HEK293 (cell line): ENCODE measurements around the gene CTNNA2.

Source experiments
- CTCF ChIA-PET: fragments of 350-600 bp; formaldehyde crosslinking; extraction: SDS; loops from one replicate; lab custom pipeline; 2021; ENCODE audit warnings: antibody characterized with exemption; lab: Yijun Ruan, JAX
- POLR2A ChIA-PET: fragments of 300-600 bp; formaldehyde crosslinking; extraction: SDS; loops from one replicate; lab custom pipeline; 2020; ENCODE audit warnings: antibody characterized with exemption, inconsistent platforms; lab: Yijun Ruan, JAX
- H3K27ac ChIP-seq: fragments of 200-500 bp; sonication (Bioruptor generic); 2 replicates; pipeline ENCODE4 v1.5.1; 2014; ENCODE audit warnings: low read depth, low read length, control low read depth, inconsistent platforms; ENCODE audit errors: extremely low read depth
- H3K36me3 ChIP-seq, 2 experiments: fragments of 200-500 bp in 1 of 2; sonication (Bioruptor generic) in 1 of 2; 1 replicate in 1 of 2; 2 replicates in 1 of 2; pipeline ENCODE4 v1.5.1; 2014 to 2017; ENCODE audit warnings: inconsistent platforms in 2 of 2, low read length in 2 of 2; ENCODE audit not compliant: control insufficient read depth in 2 of 2, insufficient read depth in 1 of 2
- H3K4me1 ChIP-seq: fragments of 200-500 bp; sonication (Bioruptor generic); 2 replicates; pipeline ENCODE4 v1.5.1; 2014; ENCODE audit warnings: mild to moderate bottlenecking, low read length, inconsistent platforms; ENCODE audit not compliant: control insufficient read depth, insufficient read depth
- H3K4me3 ChIP-seq: 2 replicates; pipeline ENCODE4 v1.5.1; 2011; ENCODE audit warnings: low read depth, mild to moderate bottlenecking, control low read depth, low read length, moderate library complexity
- H3K9me3 ChIP-seq: fragments of 200-500 bp; sonication (Bioruptor generic); 2 replicates; pipeline ENCODE4 v1.5.1; 2014; ENCODE audit warnings: low read depth, low read length, inconsistent platforms; ENCODE audit not compliant: control insufficient read depth, insufficient read depth
- BCL11A ChIP-seq: fragments of 450-650 bp; formaldehyde crosslinking; IDR thresholded peaks from 2 replicates; pipeline ENCODE4 v1.5.1; 2016; ENCODE audit warnings: low read depth, missing biosample characterization, missing genetic modification characterization
- BCL11B ChIP-seq: fragments of 450-650 bp; formaldehyde crosslinking; IDR thresholded peaks from 2 replicates; pipeline ENCODE4 v1.5.1; 2016; ENCODE audit warnings: low read depth, missing biosample characterization, missing genetic modification characterization
- HOXA7 ChIP-seq: sonication (generic); formaldehyde crosslinking; IDR thresholded peaks from 2 replicates; pipeline ENCODE4 v1.8.1; 2022; ENCODE audit warnings: missing genetic modification reagents, borderline replicate concordance
- KLF10 ChIP-seq: fragments of 450-650 bp; IDR thresholded peaks from 2 replicates; pipeline ENCODE4 v1.5.1; 2018; ENCODE audit warnings: missing biosample characterization, mild to moderate bottlenecking, missing genetic modification characterization
- KLF16 ChIP-seq: fragments of 450-650 bp; formaldehyde crosslinking; IDR thresholded peaks from 2 replicates; pipeline ENCODE4 v1.5.1; 2017; ENCODE audit warnings: missing biosample characterization, missing genetic modification characterization
- TCF7L2 ChIP-seq: IDR thresholded peaks from 2 replicates; pipeline ENCODE4 v1.6.1; 2011; ENCODE audit warnings: low read depth, mild to moderate bottlenecking, inconsistent platforms, low read length, moderate library complexity, borderline replicate concordance
- ZBTB7A ChIP-seq: fragments of 450-650 bp; formaldehyde crosslinking; IDR thresholded peaks from 2 replicates; pipeline ENCODE4 v1.5.1; 2016; ENCODE audit warnings: low read depth, missing biosample characterization, missing genetic modification characterization
- ZEB2 ChIP-seq: fragments of 450-650 bp; formaldehyde crosslinking; IDR thresholded peaks from 2 replicates; pipeline ENCODE4 v1.5.1; 2016; ENCODE audit warnings: missing biosample characterization, missing genetic modification characterization
- ZFP41 ChIP-seq: fragments of 450-650 bp; formaldehyde crosslinking; IDR thresholded peaks from 2 replicates; pipeline ENCODE4 v1.5.1; 2016; ENCODE audit warnings: missing biosample characterization, missing genetic modification characterization, borderline replicate concordance
- ZFP69B ChIP-seq: fragments of 450-650 bp; formaldehyde crosslinking; IDR thresholded peaks from 2 replicates; pipeline ENCODE4 v1.5.1; 2016; ENCODE audit warnings: missing biosample characterization, missing genetic modification characterization
- ZNF138 ChIP-seq: fragments of 450-650 bp; formaldehyde crosslinking; IDR thresholded peaks from 2 replicates; pipeline ENCODE4 v1.5.1; 2016; ENCODE audit warnings: missing biosample characterization, missing genetic modification characterization, borderline replicate concordance
- ZNF341 ChIP-seq: fragments of 450-650 bp; formaldehyde crosslinking; IDR thresholded peaks from 2 replicates; pipeline ENCODE4; 2016; ENCODE audit warnings: low read depth, missing biosample characterization, missing genetic modification characterization
- ZNF391 ChIP-seq: fragments of 450-650 bp; formaldehyde crosslinking; IDR thresholded peaks from 2 replicates; pipeline ENCODE4 v1.5.1; 2016; ENCODE audit warnings: low read depth, missing biosample characterization, missing genetic modification characterization, borderline replicate concordance
- ZNF473 ChIP-seq: fragments of 450-650 bp; formaldehyde crosslinking; IDR thresholded peaks from 2 replicates; pipeline ENCODE4 v1.5.1; 2017; ENCODE audit warnings: missing biosample characterization, missing genetic modification characterization
- ZNF548 ChIP-seq: fragments of 450-650 bp; formaldehyde crosslinking; IDR thresholded peaks from 2 replicates; pipeline ENCODE4 v1.5.1; 2016; ENCODE audit warnings: missing biosample characterization, missing genetic modification characterization
- ZNF624 ChIP-seq: fragments of 450-650 bp; formaldehyde crosslinking; IDR thresholded peaks from 2 replicates; pipeline ENCODE4 v1.5.1; 2017; ENCODE audit warnings: missing biosample characterization, missing genetic modification characterization
- ZNF664 ChIP-seq: fragments of 450-650 bp; formaldehyde crosslinking; IDR thresholded peaks from 2 replicates; pipeline ENCODE4 v1.5.1; 2016; ENCODE audit warnings: missing biosample characterization, missing genetic modification characterization
- ZNF791 ChIP-seq: fragments of 450-650 bp; formaldehyde crosslinking; IDR thresholded peaks from 2 replicates; pipeline ENCODE4 v1.5.1; 2016; ENCODE audit warnings: missing biosample characterization, missing genetic modification characterization
- ZNF830 ChIP-seq: fragments of 450-650 bp; IDR thresholded peaks from 2 replicates; pipeline ENCODE4 v1.5.0; 2018; ENCODE audit warnings: missing biosample characterization, missing genetic modification characterization, low read depth, mild to moderate bottlenecking, moderate library complexity
- TF ChIP-seq, protein P1 (sequence below): fragments of 450-650 bp; formaldehyde crosslinking; IDR thresholded peaks from 2 replicates; pipeline ENCODE4 v1.5.1; 2016; ENCODE audit warnings: missing biosample characterization, missing genetic modification characterization
- TF ChIP-seq, protein P2 (sequence below): fragments of 450-650 bp; formaldehyde crosslinking; IDR thresholded peaks from 2 replicates; pipeline ENCODE4 v1.5.1; 2016; ENCODE audit warnings: missing biosample characterization, missing genetic modification characterization, low read depth
- TF ChIP-seq, protein P3 (sequence below): fragments of 450-650 bp; formaldehyde crosslinking; IDR thresholded peaks from 2 replicates; pipeline ENCODE4 v1.5.1; 2016; ENCODE audit warnings: missing biosample characterization, missing genetic modification characterization, borderline replicate concordance

Gene CTNNA2

DNA sequence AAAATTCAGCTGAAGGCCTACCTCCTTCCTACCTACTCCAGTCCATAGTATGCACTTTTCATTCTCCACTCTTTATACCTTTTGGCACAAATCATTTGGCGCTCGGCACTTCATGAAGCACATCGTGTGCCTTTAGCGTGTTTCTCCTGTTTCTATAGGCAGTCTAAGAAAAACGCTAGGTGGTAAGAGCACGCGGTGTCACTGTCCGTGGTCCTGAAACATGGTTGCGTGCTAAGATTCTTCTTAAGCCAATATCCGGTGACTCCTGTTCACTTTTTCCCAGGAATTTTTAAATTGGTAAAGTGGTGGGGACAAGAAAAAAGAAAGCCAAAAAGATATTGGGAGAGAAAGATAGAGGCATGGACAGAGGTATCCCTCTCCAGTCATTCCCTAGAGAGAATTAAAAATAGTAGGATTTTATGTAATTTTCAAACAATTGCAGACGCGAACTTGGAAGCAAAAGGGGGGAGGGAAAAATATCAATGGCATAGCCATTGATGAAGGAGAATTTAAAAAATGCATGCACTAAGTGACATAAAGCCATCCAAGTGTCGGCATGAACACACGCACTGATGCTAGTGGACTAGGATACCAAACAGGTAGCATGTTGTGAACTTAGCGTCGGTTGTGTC is 1.4 kb upstream of the CTNNA2 start:
- no peak for TF ChIP-seq ZNF830
- TF ChIP-seq, protein P1, sequence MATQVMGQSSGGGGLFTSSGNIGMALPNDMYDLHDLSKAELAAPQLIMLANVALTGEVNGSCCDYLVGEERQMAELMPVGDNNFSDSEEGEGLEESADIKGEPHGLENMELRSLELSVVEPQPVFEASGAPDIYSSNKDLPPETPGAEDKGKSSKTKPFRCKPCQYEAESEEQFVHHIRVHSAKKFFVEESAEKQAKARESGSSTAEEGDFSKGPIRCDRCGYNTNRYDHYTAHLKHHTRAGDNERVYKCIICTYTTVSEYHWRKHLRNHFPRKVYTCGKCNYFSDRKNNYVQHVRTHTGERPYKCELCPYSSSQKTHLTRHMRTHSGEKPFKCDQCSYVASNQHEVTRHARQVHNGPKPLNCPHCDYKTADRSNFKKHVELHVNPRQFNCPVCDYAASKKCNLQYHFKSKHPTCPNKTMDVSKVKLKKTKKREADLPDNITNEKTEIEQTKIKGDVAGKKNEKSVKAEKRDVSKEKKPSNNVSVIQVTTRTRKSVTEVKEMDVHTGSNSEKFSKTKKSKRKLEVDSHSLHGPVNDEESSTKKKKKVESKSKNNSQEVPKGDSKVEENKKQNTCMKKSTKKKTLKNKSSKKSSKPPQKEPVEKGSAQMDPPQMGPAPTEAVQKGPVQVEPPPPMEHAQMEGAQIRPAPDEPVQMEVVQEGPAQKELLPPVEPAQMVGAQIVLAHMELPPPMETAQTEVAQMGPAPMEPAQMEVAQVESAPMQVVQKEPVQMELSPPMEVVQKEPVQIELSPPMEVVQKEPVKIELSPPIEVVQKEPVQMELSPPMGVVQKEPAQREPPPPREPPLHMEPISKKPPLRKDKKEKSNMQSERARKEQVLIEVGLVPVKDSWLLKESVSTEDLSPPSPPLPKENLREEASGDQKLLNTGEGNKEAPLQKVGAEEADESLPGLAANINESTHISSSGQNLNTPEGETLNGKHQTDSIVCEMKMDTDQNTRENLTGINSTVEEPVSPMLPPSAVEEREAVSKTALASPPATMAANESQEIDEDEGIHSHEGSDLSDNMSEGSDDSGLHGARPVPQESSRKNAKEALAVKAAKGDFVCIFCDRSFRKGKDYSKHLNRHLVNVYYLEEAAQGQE = peak; percentile 91
- ChIA-PET CTCF (no interaction called here), POLR2A (no interaction called here)
- Histone ChIP-seq H3K9me3 (no peaks in the 10 kb centered on the region), H3K4me3 (no peak overlapping the region), H3K4me1 (no peaks in the 10 kb centered on the region), H3K27ac (no peak overlapping the region), H3K36me3 (no peaks in the 10 kb centered on the region)

DNA sequence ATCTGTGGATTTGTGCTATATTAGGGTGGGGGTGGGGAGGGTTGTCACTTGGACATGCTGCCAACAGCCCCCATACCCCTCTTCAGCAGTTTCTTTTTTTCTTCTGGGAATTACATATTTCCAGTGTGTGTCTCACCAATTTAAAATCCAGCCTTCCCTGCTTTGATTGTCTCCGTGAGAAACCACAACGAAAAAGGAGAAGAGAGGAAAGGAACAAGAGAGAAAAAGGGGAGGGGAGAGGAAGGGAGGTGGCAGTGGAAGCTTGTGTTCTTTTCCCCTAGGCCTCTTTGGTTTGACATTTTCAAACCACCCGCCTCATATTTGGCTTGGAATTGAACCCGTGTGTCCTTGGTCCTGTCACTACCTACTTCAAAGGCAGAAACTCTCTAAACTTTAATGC is 860 bp downstream of the CTNNA2 start:
- POLR2A ChIA-PET = no interaction called here

More for the DNA sequence above, 860 bp downstream of the CTNNA2 start:
- CTCF ChIA-PET = no interaction called here
- H3K36me3 ChIP-seq = no peaks in the 10 kb centered on the region
- no peaks in the 10 kb centered on the region for H3K9me3 ChIP-seq
- no peak overlapping the region for H3K4me3 ChIP-seq
- H3K27ac ChIP-seq = no peak overlapping the region
- no peaks in the 10 kb centered on the region for H3K4me1 ChIP-seq
- TF ChIP-seq, protein P2, sequence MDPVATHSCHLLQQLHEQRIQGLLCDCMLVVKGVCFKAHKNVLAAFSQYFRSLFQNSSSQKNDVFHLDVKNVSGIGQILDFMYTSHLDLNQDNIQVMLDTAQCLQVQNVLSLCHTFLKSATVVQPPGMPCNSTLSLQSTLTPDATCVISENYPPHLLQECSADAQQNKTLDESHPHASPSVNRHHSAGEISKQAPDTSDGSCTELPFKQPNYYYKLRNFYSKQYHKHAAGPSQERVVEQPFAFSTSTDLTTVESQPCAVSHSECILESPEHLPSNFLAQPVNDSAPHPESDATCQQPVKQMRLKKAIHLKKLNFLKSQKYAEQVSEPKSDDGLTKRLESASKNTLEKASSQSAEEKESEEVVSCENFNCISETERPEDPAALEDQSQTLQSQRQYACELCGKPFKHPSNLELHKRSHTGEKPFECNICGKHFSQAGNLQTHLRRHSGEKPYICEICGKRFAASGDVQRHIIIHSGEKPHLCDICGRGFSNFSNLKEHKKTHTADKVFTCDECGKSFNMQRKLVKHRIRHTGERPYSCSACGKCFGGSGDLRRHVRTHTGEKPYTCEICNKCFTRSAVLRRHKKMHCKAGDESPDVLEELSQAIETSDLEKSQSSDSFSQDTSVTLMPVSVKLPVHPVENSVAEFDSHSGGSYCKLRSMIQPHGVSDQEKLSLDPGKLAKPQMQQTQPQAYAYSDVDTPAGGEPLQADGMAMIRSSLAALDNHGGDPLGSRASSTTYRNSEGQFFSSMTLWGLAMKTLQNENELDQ (tag by site-specific recombination) = no peak
- TF ChIP-seq ZNF341 (tag by site-specific recombination) (no peak), ZNF138 (tag by site-specific recombination) (no peak), KLF10 (tag by site-specific recombination) (no peak), ZNF473 (no peak), ZFP41 (tag by site-specific recombination) (no peak), ZNF624 (tag by site-specific recombination) (no peak), ZEB2 (tag by site-specific recombination) (no peak), ZBTB7A (tag by site-specific recombination) (no peak), BCL11A (tag by site-specific recombination) (no peak), ZFP69B (tag by site-specific recombination) (no peak), ZNF548 (tag by site-specific recombination) (no peak), ZNF791 (no peak), TCF7L2 (no peak), ZNF664 (tag by site-specific recombination) (no peak), HOXA7 (CRISPR knock-in tag) (no peak), KLF16 (tag by site-specific recombination) (no peak), BCL11B (tag by site-specific recombination) (no peak), ZNF391 (tag by site-specific recombination) (no peak)
- TF ChIP-seq, protein P3, sequence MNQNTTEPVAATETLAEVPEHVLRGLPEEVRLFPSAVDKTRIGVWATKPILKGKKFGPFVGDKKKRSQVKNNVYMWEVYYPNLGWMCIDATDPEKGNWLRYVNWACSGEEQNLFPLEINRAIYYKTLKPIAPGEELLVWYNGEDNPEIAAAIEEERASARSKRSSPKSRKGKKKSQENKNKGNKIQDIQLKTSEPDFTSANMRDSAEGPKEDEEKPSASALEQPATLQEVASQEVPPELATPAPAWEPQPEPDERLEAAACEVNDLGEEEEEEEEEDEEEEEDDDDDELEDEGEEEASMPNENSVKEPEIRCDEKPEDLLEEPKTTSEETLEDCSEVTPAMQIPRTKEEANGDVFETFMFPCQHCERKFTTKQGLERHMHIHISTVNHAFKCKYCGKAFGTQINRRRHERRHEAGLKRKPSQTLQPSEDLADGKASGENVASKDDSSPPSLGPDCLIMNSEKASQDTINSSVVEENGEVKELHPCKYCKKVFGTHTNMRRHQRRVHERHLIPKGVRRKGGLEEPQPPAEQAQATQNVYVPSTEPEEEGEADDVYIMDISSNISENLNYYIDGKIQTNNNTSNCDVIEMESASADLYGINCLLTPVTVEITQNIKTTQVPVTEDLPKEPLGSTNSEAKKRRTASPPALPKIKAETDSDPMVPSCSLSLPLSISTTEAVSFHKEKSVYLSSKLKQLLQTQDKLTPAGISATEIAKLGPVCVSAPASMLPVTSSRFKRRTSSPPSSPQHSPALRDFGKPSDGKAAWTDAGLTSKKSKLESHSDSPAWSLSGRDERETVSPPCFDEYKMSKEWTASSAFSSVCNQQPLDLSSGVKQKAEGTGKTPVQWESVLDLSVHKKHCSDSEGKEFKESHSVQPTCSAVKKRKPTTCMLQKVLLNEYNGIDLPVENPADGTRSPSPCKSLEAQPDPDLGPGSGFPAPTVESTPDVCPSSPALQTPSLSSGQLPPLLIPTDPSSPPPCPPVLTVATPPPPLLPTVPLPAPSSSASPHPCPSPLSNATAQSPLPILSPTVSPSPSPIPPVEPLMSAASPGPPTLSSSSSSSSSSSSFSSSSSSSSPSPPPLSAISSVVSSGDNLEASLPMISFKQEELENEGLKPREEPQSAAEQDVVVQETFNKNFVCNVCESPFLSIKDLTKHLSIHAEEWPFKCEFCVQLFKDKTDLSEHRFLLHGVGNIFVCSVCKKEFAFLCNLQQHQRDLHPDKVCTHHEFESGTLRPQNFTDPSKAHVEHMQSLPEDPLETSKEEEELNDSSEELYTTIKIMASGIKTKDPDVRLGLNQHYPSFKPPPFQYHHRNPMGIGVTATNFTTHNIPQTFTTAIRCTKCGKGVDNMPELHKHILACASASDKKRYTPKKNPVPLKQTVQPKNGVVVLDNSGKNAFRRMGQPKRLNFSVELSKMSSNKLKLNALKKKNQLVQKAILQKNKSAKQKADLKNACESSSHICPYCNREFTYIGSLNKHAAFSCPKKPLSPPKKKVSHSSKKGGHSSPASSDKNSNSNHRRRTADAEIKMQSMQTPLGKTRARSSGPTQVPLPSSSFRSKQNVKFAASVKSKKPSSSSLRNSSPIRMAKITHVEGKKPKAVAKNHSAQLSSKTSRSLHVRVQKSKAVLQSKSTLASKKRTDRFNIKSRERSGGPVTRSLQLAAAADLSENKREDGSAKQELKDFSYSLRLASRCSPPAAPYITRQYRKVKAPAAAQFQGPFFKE (tag by site-specific recombination) = no peak
